GOT3 (cell line): ENCODE results near the gene POLR3E.
"Not testable (repeated sequence)": the region's sequence is repeated elsewhere in the genome, so short reads cannot be mapped to it uniquely, and the experiment has no call there.

Source experiments
- DNase-seq: peaks from one replicate; lab custom pipeline; 2025; ENCODE audit warnings: mixed read lengths; lab: John Stamatoyannopoulos, UW

The POLR3E gene

GRCh38 chr16:22291860-22292318 lies 5.3 kb upstream of the POLR3E start:
- DNase-seq = no peak

DNA sequence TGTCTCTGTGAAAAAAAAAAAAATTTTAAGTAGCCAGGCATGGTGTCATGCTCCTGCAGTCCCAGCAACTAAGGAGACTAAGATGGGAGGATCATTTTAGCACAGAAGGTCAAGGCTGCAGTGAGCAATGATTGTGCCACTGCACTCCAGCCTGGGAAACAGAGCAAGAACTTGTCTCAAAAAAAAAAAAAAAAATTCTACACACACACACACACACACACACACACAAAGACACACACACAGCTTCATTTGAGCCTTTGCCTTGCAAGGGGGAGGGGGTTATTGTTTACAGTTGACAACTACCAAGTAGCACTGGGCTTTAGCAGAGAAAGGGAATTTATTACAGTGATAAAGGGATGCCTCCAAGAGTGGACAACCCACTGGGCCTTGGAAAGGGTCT lies 4.9 kb upstream of the POLR3E start:
- DNase-seq = no peak

DNA sequence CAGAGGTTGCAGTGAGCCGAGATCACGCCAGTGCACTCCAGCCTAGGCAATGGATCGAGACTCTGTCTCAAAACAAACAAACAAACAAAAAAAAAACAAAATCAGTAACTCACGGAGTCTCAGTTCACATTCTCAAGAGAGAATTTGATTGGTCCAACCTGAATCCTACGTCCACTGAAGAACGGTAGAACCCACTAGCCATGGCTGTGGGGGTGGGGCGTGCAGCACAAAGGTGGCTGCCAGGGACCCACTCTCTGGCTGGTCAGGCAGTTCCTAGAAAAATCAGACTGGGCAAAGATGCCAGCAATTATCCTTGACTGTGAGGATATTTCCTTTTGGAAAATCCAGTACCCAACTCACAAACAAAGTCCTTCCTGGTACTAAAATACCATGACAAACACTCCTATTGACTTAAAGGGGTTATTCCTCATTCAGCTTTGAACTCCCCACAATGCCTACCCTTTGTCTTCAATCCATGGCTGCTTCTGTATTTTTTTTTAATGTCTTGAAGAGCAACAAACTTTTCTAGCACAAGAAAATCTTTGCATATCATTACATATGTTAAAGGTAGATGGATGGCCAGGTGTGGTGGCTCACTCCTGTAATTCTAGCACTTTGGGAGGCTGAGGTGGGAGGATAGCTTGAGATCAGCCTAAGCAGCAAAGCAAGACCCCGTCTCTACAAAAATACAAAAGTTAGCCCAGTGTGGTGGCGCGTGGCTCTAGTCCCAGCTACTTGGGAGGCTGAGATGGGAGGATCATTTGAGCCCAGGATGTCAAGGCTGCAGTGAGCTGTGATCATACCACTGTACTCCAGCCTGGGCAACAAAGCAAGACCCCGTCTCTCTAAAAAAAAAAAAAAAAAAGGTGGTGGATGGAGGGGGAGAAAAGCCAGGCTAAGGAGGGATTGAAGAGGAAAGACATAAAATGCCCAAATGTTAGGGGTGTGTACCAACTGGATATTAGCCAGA lies 3.8 kb upstream of the POLR3E start:
- DNase-seq = no peak

DNA sequence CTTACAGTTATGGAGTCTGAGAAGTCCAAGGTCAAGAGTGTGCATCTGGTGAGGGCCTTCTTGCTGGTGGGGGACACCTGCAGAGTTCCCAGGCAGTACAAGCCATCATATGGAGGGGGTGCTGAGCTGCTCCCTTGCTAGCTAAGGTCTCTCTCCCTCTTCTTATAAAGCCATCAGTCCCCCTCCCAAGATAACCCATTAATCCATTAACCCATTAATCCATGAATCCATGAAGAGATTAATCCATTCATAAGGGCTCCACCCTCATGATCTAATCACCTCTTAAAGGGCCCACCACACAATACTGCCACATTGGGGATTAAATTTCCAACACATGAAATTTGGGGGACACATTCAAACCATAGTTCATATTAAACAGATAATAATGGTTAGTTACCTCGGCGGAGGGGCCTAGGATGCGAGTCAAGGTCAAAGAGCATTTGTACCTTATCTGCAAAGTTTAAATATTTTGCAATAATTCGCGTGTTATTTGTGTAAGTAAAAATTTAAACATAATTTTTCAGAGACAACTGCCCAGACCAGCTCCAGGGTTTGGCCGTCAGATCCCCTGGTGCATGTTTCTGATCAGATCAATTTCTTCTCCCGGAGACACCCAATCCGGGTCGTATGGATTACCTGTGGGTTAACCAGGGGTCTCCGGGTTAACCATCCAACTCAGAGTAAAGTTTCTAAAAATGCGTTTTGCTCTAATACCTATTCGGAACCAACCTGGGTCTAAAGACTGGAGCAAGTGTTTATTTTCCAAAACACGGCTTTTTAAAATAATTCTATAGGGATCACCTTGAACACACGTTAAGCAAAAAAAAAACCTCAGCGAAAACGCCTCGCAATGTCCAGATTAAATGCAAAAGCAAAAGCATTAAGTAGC lies 740 bp upstream of the POLR3E start:
- DNase-seq = no peak

GRCh38 chr16:22297871-22298733 lies 893 bp downstream of the POLR3E start:
- peak; percentile 55 for DNase-seq

DNA sequence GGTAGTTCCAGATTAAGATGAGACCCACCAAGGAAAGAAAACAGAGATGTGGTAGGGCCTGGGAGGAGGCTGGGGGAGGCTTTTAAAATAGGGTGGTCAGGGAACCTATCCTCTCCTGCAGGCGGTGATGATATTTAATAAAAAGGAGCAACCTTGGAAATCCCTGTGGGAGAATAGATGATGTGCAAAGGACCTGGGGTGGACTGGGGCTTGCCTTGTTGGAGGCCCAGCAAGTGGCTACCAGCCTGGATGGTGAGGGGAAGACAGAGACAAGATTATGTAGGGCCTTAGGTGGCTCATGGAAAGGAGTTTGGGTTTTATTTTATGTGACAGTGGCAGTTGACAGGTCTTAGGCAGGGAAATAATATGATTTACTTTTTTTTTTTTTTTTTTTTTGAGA lies 1.8 kb downstream of the POLR3E start:
- DNase-seq = no peak

GRCh38 chr16:22300427-22301071 lies 3.3 kb downstream of the POLR3E start:
- DNase-seq = no peak

DNA sequence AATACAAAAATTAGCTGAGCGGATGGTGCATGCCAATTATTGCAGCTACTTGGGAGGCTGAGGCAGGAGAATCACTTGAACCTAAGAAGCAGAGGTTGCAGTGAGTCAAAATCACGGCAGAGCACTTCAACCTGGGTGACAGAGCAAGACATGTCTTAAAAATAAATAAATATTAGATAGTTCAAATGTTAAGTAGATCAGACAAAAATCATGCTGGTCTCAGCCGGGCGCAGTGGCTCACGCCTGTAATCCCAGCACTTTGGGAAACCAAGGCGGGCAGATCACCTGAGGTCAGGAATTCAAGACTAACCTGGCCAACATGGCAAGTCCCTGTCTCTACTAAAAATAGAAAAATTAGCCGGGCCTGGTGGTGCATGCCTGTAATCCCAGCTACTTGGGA lies 4.2 kb downstream of the POLR3E start:
- DNase-seq = not testable (repeated sequence)

DNA sequence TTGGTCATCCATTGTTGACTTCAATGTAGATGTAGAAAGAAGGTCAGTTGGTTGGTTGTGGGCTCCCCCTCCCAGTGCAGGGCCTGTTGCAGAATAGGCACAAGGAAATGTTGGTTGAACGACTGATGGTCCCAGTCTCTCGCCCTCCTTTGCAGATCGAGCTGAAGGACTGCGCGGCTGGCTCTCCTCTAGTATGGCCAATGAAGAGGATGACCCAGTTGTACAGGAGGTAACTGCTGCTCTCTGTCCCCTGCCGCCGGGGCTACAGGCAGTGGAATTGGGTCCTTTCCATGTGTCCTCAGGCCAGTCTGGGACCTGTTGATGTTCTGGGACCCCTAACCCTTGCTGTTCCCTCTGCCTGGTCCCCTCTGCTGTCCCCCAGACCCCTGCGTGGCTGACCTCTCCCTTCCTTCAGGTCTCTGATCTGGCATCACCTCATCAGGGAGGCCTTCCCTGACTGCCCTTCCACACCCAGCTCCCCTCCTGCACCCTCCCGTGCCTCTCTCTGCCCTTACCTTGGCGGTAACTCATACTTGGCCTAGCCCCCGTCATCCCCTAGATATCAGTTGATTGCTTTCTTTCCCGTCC lies 5.7 kb downstream of the POLR3E start:
- no peak for DNase-seq

DNA sequence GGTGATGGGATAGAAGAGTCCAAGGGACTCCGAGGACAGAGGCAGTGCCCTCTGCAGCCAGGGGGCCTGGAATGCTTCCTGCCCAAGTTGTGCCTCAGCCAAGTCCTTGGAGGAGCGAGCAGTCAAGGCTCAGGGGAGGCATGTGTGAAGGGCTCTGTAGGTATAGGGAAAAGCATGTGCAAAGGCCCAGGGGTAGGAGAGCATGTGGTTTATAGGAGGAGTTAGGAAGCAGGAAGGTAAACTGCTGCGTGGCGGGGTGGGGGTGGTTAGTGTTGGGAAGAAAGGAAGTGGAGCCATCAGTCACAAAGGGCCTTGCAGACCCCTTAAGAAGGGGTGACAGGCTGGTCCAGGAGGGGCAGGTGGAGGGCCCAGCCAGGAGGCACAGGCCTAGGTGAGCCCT lies 7.2 kb downstream of the POLR3E start:
- no peak for DNase-seq

DNA sequence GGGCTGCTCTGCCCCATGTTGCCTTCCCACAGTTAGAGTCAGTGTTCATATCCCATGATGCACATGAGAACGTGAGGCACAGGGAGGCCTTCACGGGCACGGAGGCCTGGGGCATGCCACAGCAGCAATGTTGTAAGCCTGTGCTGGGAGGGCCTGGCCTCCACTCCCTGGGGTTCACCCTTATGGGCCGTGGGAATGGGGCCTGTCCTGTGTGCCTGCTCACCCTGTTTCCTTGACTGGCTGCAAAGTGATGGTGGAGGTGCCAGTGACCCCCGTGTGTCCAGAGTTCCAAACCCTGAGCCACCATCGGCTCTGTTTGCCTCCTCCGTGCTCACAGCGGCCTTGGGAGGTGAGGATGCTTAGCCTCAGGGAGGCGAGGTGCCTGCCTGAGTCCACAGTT lies 9.6 kb downstream of the POLR3E start:
- DNase-seq = no peak

DNA sequence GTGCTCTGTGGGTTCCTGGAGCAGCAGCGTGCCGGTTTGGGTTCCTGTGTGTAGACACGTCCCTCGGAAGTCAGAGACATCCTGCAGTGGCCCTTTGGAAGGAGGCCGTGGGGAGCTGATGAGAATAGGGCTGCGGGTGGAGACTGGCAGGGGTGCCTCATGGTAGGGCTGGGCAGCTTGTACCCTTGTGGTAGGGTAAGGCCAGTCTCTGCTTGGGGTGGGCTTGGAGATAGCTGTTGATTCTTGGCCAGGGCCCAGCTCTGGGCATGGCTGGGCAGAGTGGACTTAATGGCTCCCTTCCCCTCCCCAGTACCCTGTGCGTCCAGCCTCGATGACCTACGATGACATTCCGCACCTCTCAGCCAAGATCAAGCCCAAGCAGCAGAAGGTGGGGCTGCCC lies 10.6 kb downstream of the POLR3E start:
- DNase-seq = no peak

- no peak for DNase-seq
These were observed 11.8 kb downstream of the POLR3E start for GRCh38 chr16:22308824-22309520.

- DNase-seq = no peak
These were observed 14.3 kb downstream of the POLR3E start for GRCh38 chr16:22311520-22311919.

- no peak for DNase-seq
These were observed 15.9 kb downstream of the POLR3E start for GRCh38 chr16:22312897-22313781.

DNA sequence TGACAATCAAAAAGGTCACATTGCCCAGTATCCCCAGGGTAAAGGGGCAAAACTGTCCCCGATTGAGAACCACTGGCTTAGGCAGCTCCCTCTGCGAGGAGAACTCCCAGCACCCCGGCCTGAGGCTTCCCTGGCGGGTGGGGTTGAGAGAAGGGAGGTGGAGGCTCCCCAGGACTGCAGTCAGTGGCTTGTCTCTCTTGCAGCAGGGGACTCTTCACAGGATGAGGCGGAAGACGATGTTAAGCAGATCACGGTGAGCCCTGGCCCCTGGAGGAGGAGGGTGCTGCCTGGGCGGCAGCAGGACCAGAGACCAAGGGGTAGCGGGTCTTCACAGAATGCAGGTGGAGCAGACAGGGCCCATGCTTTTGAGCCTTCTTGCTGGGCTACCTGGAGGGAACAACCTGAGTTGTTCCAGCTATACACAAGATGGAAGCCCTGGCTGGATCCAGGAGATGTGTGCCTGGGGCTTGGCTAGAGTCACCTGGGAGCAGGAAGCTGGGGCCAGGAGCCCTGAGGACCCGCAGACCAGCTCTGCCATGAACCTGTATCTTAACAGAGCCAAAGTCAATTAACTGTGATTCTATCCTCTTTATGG lies 16.8 kb downstream of the POLR3E start:
- DNase-seq = no peak

- DNase-seq = no peak
These were observed 17.7 kb downstream of the POLR3E start for GRCh38 chr16:22314661-22315626.

- DNase-seq = no peak
These were observed 18.8 kb downstream of the POLR3E start for GRCh38 chr16:22315979-22316378.
